ENCODE data around the gene TAX1BP3. TPM values are rescaled to one million over a fixed set of nuclear protein-coding genes. Genes with fewer than 3 reads are reported as not detected.

The TAX1BP3 gene
- total and polyA plus RNA-seq, 2 experiments from 2014 or later = 98.7 to 134 TPM

DNA sequence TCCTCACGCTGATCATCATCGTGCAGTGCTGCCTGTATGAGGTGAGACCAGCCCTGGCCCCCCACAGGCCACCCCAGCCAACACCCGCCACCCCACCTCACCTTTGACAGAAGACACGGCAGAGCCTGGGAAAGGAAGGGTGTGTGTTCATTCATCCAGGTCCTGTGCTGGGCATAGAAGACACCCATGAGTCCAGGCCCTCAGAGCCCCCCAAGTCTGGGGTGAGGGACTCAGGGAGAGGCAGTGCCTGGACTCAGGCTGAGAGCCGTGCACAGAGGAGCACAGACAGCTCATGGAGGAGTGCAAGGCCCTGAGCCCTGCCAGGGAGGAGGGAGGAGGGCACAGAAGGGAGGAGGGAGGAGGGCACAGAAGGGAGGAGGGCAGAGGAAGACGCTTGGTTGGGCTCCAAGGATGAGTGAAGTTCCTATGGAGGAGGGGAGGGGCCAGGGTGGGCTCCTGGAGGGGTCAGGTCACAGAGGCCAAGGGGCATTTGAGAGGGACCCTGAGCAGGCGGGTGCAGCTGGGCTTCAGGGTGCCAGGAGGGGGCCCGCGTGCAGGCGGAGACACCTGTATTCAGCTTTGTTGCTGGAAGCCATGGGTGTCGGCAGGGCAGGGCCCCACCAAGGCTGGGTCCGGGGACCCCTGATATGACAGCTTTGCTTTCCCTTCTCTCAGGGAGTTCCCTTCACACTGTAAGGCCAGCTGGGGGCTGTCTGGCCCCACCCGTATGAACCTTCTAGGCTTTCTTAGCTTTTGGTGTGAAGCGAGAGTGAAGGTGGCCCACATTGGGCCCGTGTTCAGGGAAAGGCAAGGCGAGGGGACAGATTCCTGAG lies 11.4 kb downstream of the TAX1BP3 start (continued):
- TF ChIP-seq, protein P1, sequence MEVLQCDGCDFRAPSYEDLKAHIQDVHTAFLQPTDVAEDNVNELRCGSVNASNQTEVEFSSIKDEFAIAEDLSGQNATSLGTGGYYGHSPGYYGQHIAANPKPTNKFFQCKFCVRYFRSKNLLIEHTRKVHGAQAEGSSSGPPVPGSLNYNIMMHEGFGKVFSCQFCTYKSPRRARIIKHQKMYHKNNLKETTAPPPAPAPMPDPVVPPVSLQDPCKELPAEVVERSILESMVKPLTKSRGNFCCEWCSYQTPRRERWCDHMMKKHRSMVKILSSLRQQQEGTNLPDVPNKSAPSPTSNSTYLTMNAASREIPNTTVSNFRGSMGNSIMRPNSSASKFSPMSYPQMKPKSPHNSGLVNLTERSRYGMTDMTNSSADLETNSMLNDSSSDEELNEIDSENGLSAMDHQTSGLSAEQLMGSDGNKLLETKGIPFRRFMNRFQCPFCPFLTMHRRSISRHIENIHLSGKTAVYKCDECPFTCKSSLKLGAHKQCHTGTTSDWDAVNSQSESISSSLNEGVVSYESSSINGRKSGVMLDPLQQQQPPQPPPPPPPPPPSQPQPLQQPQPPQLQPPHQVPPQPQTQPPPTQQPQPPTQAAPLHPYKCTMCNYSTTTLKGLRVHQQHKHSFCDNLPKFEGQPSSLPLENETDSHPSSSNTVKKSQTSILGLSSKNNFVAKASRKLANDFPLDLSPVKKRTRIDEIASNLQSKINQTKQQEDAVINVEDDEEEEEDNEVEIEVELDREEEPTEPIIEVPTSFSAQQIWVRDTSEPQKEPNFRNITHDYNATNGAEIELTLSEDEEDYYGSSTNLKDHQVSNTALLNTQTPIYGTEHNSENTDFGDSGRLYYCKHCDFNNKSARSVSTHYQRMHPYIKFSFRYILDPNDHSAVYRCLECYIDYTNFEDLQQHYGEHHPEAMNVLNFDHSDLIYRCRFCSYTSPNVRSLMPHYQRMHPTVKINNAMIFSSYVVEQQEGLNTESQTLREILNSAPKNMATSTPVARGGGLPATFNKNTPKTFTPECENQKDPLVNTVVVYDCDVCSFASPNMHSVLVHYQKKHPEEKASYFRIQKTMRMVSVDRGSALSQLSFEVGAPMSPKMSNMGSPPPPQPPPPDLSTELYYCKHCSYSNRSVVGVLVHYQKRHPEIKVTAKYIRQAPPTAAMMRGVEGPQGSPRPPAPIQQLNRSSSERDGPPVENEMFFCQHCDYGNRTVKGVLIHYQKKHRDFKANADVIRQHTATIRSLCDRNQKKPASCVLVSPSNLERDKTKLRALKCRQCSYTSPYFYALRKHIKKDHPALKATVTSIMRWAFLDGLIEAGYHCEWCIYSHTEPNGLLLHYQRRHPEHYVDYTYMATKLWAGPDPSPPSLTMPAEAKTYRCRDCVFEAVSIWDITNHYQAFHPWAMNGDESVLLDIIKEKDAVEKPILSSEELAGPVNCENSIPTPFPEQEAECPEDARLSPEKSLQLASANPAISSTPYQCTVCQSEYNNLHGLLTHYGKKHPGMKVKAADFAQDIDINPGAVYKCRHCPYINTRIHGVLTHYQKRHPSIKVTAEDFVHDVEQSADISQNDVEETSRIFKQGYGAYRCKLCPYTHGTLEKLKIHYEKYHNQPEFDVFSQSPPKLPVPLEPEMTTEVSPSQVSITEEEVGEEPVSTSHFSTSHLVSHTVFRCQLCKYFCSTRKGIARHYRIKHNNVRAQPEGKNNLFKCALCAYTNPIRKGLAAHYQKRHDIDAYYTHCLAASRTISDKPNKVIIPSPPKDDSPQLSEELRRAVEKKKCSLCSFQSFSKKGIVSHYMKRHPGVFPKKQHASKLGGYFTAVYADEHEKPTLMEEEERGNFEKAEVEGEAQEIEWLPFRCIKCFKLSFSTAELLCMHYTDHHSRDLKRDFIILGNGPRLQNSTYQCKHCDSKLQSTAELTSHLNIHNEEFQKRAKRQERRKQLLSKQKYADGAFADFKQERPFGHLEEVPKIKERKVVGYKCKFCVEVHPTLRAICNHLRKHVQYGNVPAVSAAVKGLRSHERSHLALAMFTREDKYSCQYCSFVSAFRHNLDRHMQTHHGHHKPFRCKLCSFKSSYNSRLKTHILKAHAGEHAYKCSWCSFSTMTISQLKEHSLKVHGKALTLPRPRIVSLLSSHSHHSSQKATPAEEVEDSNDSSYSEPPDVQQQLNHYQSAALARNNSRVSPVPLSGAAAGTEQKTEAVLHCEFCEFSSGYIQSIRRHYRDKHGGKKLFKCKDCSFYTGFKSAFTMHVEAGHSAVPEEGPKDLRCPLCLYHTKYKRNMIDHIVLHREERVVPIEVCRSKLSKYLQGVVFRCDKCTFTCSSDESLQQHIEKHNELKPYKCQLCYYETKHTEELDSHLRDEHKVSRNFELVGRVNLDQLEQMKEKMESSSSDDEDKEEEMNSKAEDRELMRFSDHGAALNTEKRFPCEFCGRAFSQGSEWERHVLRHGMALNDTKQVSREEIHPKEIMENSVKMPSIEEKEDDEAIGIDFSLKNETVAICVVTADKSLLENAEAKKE (CRISPR knock-in tag; IDR thresholded peaks at IDR 0.05) = no peak
- TF ChIP-seq ZNF114 (CRISPR knock-in tag; IDR thresholded peaks at IDR 0.05) = no peak
- TF ChIP-seq, protein P2, sequence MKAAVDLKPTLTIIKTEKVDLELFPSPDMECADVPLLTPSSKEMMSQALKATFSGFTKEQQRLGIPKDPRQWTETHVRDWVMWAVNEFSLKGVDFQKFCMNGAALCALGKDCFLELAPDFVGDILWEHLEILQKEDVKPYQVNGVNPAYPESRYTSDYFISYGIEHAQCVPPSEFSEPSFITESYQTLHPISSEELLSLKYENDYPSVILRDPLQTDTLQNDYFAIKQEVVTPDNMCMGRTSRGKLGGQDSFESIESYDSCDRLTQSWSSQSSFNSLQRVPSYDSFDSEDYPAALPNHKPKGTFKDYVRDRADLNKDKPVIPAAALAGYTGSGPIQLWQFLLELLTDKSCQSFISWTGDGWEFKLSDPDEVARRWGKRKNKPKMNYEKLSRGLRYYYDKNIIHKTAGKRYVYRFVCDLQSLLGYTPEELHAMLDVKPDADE (IDR thresholded peaks at IDR 0.05) = no peak
- no peak for TF ChIP-seq STAT1 (IDR thresholded peaks at IDR 0.05; ENCODE audit: unreplicated experiment)
- TF ChIP-seq ZNF331 (CRISPR knock-in tag; IDR thresholded peaks at IDR 0.05; ENCODE audit: low read depth) = no peak
- TF ChIP-seq, protein P3, sequence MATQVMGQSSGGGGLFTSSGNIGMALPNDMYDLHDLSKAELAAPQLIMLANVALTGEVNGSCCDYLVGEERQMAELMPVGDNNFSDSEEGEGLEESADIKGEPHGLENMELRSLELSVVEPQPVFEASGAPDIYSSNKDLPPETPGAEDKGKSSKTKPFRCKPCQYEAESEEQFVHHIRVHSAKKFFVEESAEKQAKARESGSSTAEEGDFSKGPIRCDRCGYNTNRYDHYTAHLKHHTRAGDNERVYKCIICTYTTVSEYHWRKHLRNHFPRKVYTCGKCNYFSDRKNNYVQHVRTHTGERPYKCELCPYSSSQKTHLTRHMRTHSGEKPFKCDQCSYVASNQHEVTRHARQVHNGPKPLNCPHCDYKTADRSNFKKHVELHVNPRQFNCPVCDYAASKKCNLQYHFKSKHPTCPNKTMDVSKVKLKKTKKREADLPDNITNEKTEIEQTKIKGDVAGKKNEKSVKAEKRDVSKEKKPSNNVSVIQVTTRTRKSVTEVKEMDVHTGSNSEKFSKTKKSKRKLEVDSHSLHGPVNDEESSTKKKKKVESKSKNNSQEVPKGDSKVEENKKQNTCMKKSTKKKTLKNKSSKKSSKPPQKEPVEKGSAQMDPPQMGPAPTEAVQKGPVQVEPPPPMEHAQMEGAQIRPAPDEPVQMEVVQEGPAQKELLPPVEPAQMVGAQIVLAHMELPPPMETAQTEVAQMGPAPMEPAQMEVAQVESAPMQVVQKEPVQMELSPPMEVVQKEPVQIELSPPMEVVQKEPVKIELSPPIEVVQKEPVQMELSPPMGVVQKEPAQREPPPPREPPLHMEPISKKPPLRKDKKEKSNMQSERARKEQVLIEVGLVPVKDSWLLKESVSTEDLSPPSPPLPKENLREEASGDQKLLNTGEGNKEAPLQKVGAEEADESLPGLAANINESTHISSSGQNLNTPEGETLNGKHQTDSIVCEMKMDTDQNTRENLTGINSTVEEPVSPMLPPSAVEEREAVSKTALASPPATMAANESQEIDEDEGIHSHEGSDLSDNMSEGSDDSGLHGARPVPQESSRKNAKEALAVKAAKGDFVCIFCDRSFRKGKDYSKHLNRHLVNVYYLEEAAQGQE (IDR thresholded peaks at IDR 0.05; ENCODE audit: unreplicated experiment) = no peak
- no peak for TF ChIP-seq JUNB (IDR thresholded peaks at IDR 0.05; ENCODE audit: unreplicated experiment)
- no peak for TF ChIP-seq POLR2AphosphoS5 (IDR thresholded peaks at IDR 0.05; ENCODE audit: low read depth)

All from GM23338 (cell line).